ENCODE measurements around the gene CCDC12. TPM values are rescaled to one million over a fixed set of nuclear protein-coding genes. Genes with fewer than 3 reads are reported as not detected.

The CCDC12 gene
- total RNA-seq, 1 experiment from 2014 or later = 32.1 TPM

GRCh38 chr3:46938118-46938517, 38.4 kb downstream of the CCDC12 start:
- no peak for DNase-seq (ENCODE audit: low read depth)

- DNase-seq (ENCODE audit: low read depth) = peak; percentile 55
Observed at GRCh38 chr3:46936733-46937250, 39.8 kb downstream of the CCDC12 start.

- DNase-seq (ENCODE audit: low read depth) = no peak
Observed at GRCh38 chr3:46935989-46936558, 40.5 kb downstream of the CCDC12 start.

GRCh38 chr3:46935168-46935858, 41.2 kb downstream of the CCDC12 start:
- DNase-seq (ENCODE audit: low read depth) = peak; percentile 98

- peak; percentile 69 for DNase-seq (ENCODE audit: low read depth)
Observed at GRCh38 chr3:46934498-46935167, 41.9 kb downstream of the CCDC12 start.

GRCh38 chr3:46934072-46934471, 42.5 kb downstream of the CCDC12 start:
- DNase-seq (ENCODE audit: low read depth) = no peak

- DNase-seq (ENCODE audit: low read depth) = no peak
Observed at GRCh38 chr3:46933261-46933660, 43.3 kb downstream of the CCDC12 start.

GRCh38 chr3:46932455-46933225, 43.9 kb downstream of the CCDC12 start:
- DNase-seq (ENCODE audit: low read depth) = no peak

GRCh38 chr3:46931631-46932331, 44.8 kb downstream of the CCDC12 start:
- peak; percentile 86 for DNase-seq (ENCODE audit: low read depth)

- DNase-seq (ENCODE audit: low read depth) = peak; percentile 73
Observed at GRCh38 chr3:46930945-46931403, 45.6 kb downstream of the CCDC12 start.

- peak; percentile 46 for DNase-seq (ENCODE audit: low read depth)
Observed at GRCh38 chr3:46930166-46930944, 46.2 kb downstream of the CCDC12 start.

GRCh38 chr3:46929324-46929723, 47.2 kb downstream of the CCDC12 start:
- DNase-seq (ENCODE audit: low read depth) = no peak

GRCh38 chr3:46928282-46928681, 48.3 kb downstream of the CCDC12 start:
- DNase-seq (ENCODE audit: low read depth) = no peak

GRCh38 chr3:46927718-46928073, 48.8 kb downstream of the CCDC12 start:
- no peak for DNase-seq (ENCODE audit: low read depth)

- DNase-seq (ENCODE audit: low read depth) = no peak
Observed at GRCh38 chr3:46926871-46927717, 49.5 kb downstream of the CCDC12 start.

- DNase-seq (ENCODE audit: low read depth) = no peak
Observed at GRCh38 chr3:46926447-46926846, 50.1 kb downstream of the CCDC12 start.

GRCh38 chr3:46926039-46926438, 50.5 kb downstream of the CCDC12 start:
- peak; percentile 71 for DNase-seq (ENCODE audit: low read depth)

GRCh38 chr3:46925585-46925934, 51.0 kb downstream of the CCDC12 start:
- no peak for DNase-seq (ENCODE audit: low read depth)

GRCh38 chr3:46924921-46925584, 51.5 kb downstream of the CCDC12 start:
- DNase-seq (ENCODE audit: low read depth) = no peak

All from RPMI7951 (cell line).